Prostate gland (tissue), 2 donors: ENCODE results near the gene SCG5. TPM values are rescaled to one million over a fixed set of nuclear protein-coding genes. Genes with fewer than 3 reads are reported as not detected.

Source experiments
- DNase-seq: peaks from one replicate; pipeline ENCODE4 v3.0.0-alpha.2; 2019; ENCODE audit warnings: low spot score
- H3K27ac ChIP-seq, 2 donors: fragments of 200-600 bp; sonication (generic); 2 replicates each; pipeline ENCODE4 v1.5.1; 2017 to 2019
- H3K27me3 ChIP-seq: fragments of 200-600 bp; sonication (generic); replicated peaks from 2 replicates; pipeline ENCODE4 v1.5.1; 2019; ENCODE audit not compliant: insufficient read depth
- H3K36me3 ChIP-seq, 2 donors: fragments of 200-600 bp; sonication (generic); 1 replicate in 1 of 2; 2 replicates in 1 of 2; pipeline versions ENCODE4 v1.5.1 to v1.8.1; 2017 to 2019
- H3K4me1 ChIP-seq: fragments of 200-600 bp; sonication (generic); replicated peaks from 2 replicates; pipeline ENCODE4 v1.5.1; 2019
- H3K4me3 ChIP-seq, 2 donors: fragments of 200-600 bp; sonication (generic); 2 replicates each; pipeline ENCODE4 v1.5.1; 2017 to 2019
- H3K9me3 ChIP-seq: fragments of 200-600 bp; sonication (generic); 2 replicates; pipeline ENCODE4 v1.5.1; 2017
- CTCF ChIP-seq, 4 experiments: fragments of 200-600 bp in 2 of 4; fragments of 450-650 bp in 2 of 4; sonication (generic) in 2 of 4; IDR thresholded peaks; 1 replicate in 3 of 4; 2 replicates in 1 of 4; pipeline ENCODE4 v1.5.1; 2016 to 2019; ENCODE audit warnings: antibody characterized with exemption in 4 of 4, mild to moderate bottlenecking in 2 of 4, moderate library complexity in 2 of 4
- POLR2A ChIP-seq: fragments of 450-650 bp; IDR thresholded peaks from one replicate; pipeline ENCODE4 v1.6.1; 2016; ENCODE audit warnings: antibody characterized with exemption, mild to moderate bottlenecking
- POLR2AphosphoS5 ChIP-seq: sonication (generic); formaldehyde crosslinking; IDR thresholded peaks from one replicate; pipeline ENCODE4 v1.6.1; 2017; ENCODE audit warnings: antibody characterized with exemption
- WGBS: methylation state at CpG from one replicate; pipeline ENCODE4 v1.1.5; 2018; 5-methylcytosine and 5-hydroxymethylcytosine counted together
- intact Hi-C: fragments of 100-400 bp; cut with DNase I; formaldehyde crosslinking; loops from one replicate; pipeline ENCODE4 v1.14.2; 2022
- total RNA-seq, 2 donors: library from RNA; depleted of rRNA; stranded (reverse); fragments of >200 nt; gene quantifications; one replicate each; pipeline ENCODE4 v1.1.0, GENCODE V29; 2016

SCG5 gene
- total RNA-seq, 2 donors from 2014 or later, result 0.96 to 4.2 TPM

GRCh38 chr15:32670623-32671022 is 29.1 kb downstream of the SCG5 start:
- Histone ChIP-seq H3K9me3 (no peaks in the 10 kb centered on the region), H3K4me3 (no peak overlapping the region), H3K27me3 (no peaks in the 10 kb centered on the region), H3K4me1 (no peaks in the 10 kb centered on the region), H3K36me3 (no peaks in the 10 kb centered on the region), H3K27ac (no peak overlapping the region)
- intact Hi-C loops, result no loop called here
- no peak for DNase-seq
- TF ChIP-seq POLR2A (no peak), CTCF (IDR thresholded peaks at IDR 0.05) (no peak), POLR2AphosphoS5 (no peak)
- 89% methylated on average over 3 of the region's 3 CpGs for whole genome bisulfite sequencing

- Histone ChIP-seq H3K4me3 (no peak overlapping the region), H3K27ac (no peak overlapping the region), H3K36me3 (no peaks in the 10 kb centered on the region), H3K4me1 (no peaks in the 10 kb centered on the region), H3K27me3 (no peaks in the 10 kb centered on the region), H3K9me3 (no peaks in the 10 kb centered on the region)
- DNase-seq, result no peak
- WGBS, result 86% methylated on average over 27 of the region's 29 CpGs
- intact Hi-C loops, result no loop called here
- no peak for TF ChIP-seq POLR2AphosphoS5
- TF ChIP-seq POLR2A, result no peak
- TF ChIP-seq CTCF (IDR thresholded peaks at IDR 0.05), result no peak
Observed at GRCh38 chr15:32671339-32672325, 30.1 kb downstream of the SCG5 start.

- Histone ChIP-seq H3K27ac (no peak overlapping the region), H3K4me1 (no peaks in the 10 kb centered on the region), H3K27me3 (no peaks in the 10 kb centered on the region), H3K9me3 (no peaks in the 10 kb centered on the region), H3K4me3 (no peak overlapping the region), H3K36me3 (no peaks in the 10 kb centered on the region)
- TF ChIP-seq POLR2A (no peak), POLR2AphosphoS5 (no peak), CTCF (IDR thresholded peaks at IDR 0.05) (no peak)
- no peak for DNase-seq
- WGBS, result 76% methylated on average over 2 of the region's 2 CpGs
- intact Hi-C loops, result no loop called here
Observed at GRCh38 chr15:32674681-32675080, 33.2 kb downstream of the SCG5 start.

GRCh38 chr15:32675466-32675865 is 34.0 kb downstream of the SCG5 start:
- DNase-seq, result no peak
- no peaks in the 10 kb centered on the region for H3K9me3 ChIP-seq
- H3K36me3 ChIP-seq, result no peaks in the 10 kb centered on the region
- H3K4me1 ChIP-seq, result no peaks in the 10 kb centered on the region
- no peaks in the 10 kb centered on the region for H3K27me3 ChIP-seq
- no peak overlapping the region for H3K4me3 ChIP-seq
- no peak for TF ChIP-seq POLR2AphosphoS5
- TF ChIP-seq CTCF (IDR thresholded peaks at IDR 0.05), result no peak
- TF ChIP-seq POLR2A, result no peak
- 54% methylated on average over 6 of the region's 6 CpGs for WGBS
- H3K27ac ChIP-seq, result no peak overlapping the region
- intact Hi-C loops, result no loop called here

GRCh38 chr15:32676169-32676568 is 34.7 kb downstream of the SCG5 start:
- no peak for DNase-seq
- no peaks in the 10 kb centered on the region for H3K9me3 ChIP-seq
- intact Hi-C loops, result no loop called here
- 22% methylated on average over 2 of the region's 2 CpGs for whole genome bisulfite sequencing
- no peaks in the 10 kb centered on the region for H3K36me3 ChIP-seq
- TF ChIP-seq POLR2AphosphoS5 (no peak), POLR2A (no peak), CTCF (IDR thresholded peaks at IDR 0.05) (no peak)
- no peak overlapping the region for H3K4me3 ChIP-seq
- no peaks in the 10 kb centered on the region for H3K4me1 ChIP-seq
- H3K27ac ChIP-seq, result no peak overlapping the region
- H3K27me3 ChIP-seq, result no peaks in the 10 kb centered on the region
